ENCODE data around the gene TMEM237. TPM values are rescaled to one million over a fixed set of nuclear protein-coding genes. Genes with fewer than 3 reads are reported as not detected.

Gene TMEM237
- 33.5 to 33.9 TPM (median 33.6 TPM) in 3 replicates for total RNA-seq (2021)
- percentile 91 among the genes with signal in this experiment for Bru-seq, nascent RNA
- long read RNA-seq, experiment 1, transcript TMEM237-213 (12 exons, 1,824 nt), result major isoform, 114 of 165 reads
- long read RNA-seq, experiment 1, partial matches to known transcripts, result 6 of 165 reads
- long read RNA-seq, experiment 1, other reads (novel, unspliced or antisense), result 44 of 165 reads
- long read RNA-seq, experiment 2, partial matches to known transcripts, result 8 of 31 reads
- long read RNA-seq, experiment 2, other reads (novel, unspliced or antisense), result 21 of 31 reads
- long read RNA-seq, experiment 3, transcript TMEM237-213 (12 exons, 1,824 nt), result major isoform, 82 of 91 reads
- long read RNA-seq, experiment 3, partial matches to known transcripts, result 0 of 91 reads
- long read RNA-seq, experiment 3, other reads (novel, unspliced or antisense), result 9 of 91 reads

- no peaks in the 10 kb centered on the region; the same call in 1 of the 2 replicates for H3K36me3 Mint-ChIP-seq
- peak within 1 kb of the TSS; percentile 94 for H3K4me3 Mint-ChIP-seq
- H3K27ac Mint-ChIP-seq, result peak within 1 kb of the TSS; percentile 99
- peaks cover 12% of the 10 kb centered on the region for H3K4me1 Mint-ChIP-seq
- H3K9me3 Mint-ChIP-seq, result no peaks in the 10 kb centered on the region
- ATAC-seq, result peak; percentile 63
- H3K27me3 Mint-ChIP-seq (ENCODE audit: low read depth), result no peaks in the 10 kb centered on the region; the same call in 1 of the 2 replicates
- peak; percentile 40 for DNase-seq (ENCODE audit: low spot score)
- ChIA-PET CTCF (no interaction called here), POLR2A (interaction anchor here (0.6 kb wide), 1 partner anchor 263 kb away, joined by 7 read pairs; no protein-coding TSS in a partner anchor)
- TF ChIP-seq ZNF281 (CRISPR knock-in tag; IDR thresholded peaks at IDR 0.05) (no peak), FOXP1 (CRISPR knock-in tag; IDR thresholded peaks at IDR 0.05; ENCODE audit: borderline replicate concordance) (peak; percentile 31; the same call in 1 of the 2 replicates), IRF2 (CRISPR knock-in tag; IDR thresholded peaks at IDR 0.05; ENCODE audit: borderline replicate concordance, low read depth) (no peak), ZNF416 (CRISPR knock-in tag; IDR thresholded peaks at IDR 0.05) (no peak), MAX (CRISPR knock-in tag; IDR thresholded peaks at IDR 0.05) (no peak), SP1 (CRISPR knock-in tag; conservative IDR thresholded peaks at IDR 0.05) (0 out of 2 replicates have a peak, but pooled peaks have one; percentile 15), HMGXB4 (CRISPR knock-in tag; IDR thresholded peaks at IDR 0.05) (no peak), PRDM15 (CRISPR knock-in tag; IDR thresholded peaks at IDR 0.05) (0 out of 2 replicates have a peak, but pooled peaks have one; percentile 47), PRRX2 (CRISPR knock-in tag; IDR thresholded peaks at IDR 0.05) (no peak), GRHL2 (CRISPR knock-in tag; IDR thresholded peaks at IDR 0.05; ENCODE audit: insufficient replicate concordance, severe bottlenecking) (no peak), IRF1 (CRISPR knock-in tag; IDR thresholded peaks at IDR 0.05) (no peak), TP53 (CRISPR knock-in tag; IDR thresholded peaks at IDR 0.05) (peak; percentile 63; the same call in 1 of the 2 replicates), ELF4 (CRISPR knock-in tag; IDR thresholded peaks at IDR 0.05; ENCODE audit: low read depth) (no peak), JUN (CRISPR knock-in tag; IDR thresholded peaks at IDR 0.05) (no peak), FOXP4 (CRISPR knock-in tag; IDR thresholded peaks at IDR 0.05) (no peak), EMX1 (CRISPR knock-in tag; IDR thresholded peaks at IDR 0.05) (no peak), NR2C2 (CRISPR knock-in tag; IDR thresholded peaks at IDR 0.05) (no peak), E2F1 (CRISPR knock-in tag; IDR thresholded peaks at IDR 0.05) (no peak), ZNF232 (CRISPR knock-in tag; IDR thresholded peaks at IDR 0.05) (0 out of 2 replicates have a peak, but pooled peaks have one; percentile 30), FOXK1 (CRISPR knock-in tag; IDR thresholded peaks at IDR 0.05) (no peak), ETV6 (CRISPR knock-in tag; IDR thresholded peaks at IDR 0.05) (0 out of 2 replicates have a peak, but pooled peaks have one; percentile 24), CREB1 (CRISPR knock-in tag; IDR thresholded peaks at IDR 0.05) (no peak)
These were observed at the start of gene TMEM237 for GRCh38 chr2:201643216-201643890. TSS of gene TMEM237 (minus strand) at chr2:201643503. CDS start at chr2:201643400, 103 bp downstream.
